SK-N-MC (cell line): ENCODE data around the gene PHF5A.

Source experiments
- EZH2 ChIP-seq: fragments of 200-600 bp; sonication (generic); IDR thresholded peaks from one replicate; pipeline ENCODE4 v1.6.1; 2017; ENCODE audit warnings: antibody characterized with exemption
- FOXP2 ChIP-seq: optimal IDR thresholded peaks from 2 replicates; pipeline ENCODE3; 2011; ENCODE audit warnings: mild to moderate bottlenecking, moderate library complexity; ENCODE audit not compliant: insufficient read depth; ENCODE audit errors: extremely low read length, control extremely low read depth
- POLR2AphosphoS5 ChIP-seq: IDR thresholded peaks from 2 replicates; pipeline ENCODE4 v1.6.1; 2012; ENCODE audit warnings: mild to moderate bottlenecking, low read depth, low read length, borderline replicate concordance

- peak; percentile 36; the same call in 1 of the 2 replicates for TF ChIP-seq POLR2AphosphoS5
- no peak for TF ChIP-seq EZH2
- no peak for TF ChIP-seq FOXP2
These were observed 23.0 kb upstream of the PHF5A start for GRCh38 chr22:41491374-41492100.
